Thyroid gland (tissue), 4 donors: Measurements from ENCODE around the gene FAM3A. TPM values are rescaled to one million over a fixed set of nuclear protein-coding genes. Genes with fewer than 3 reads are reported as not detected.

Experiments used
- DNase-seq, 2 donors: peaks; one replicate each; pipeline ENCODE4 v3.0.0-alpha.2; 2019
- H3K27ac ChIP-seq, 3 donors: fragments of 200-600 bp; sonication (generic); 1 replicate in 2 of 3; 2 replicates in 1 of 3; pipeline ENCODE4 v1.5.1; 2016 to 2019; ENCODE audit warnings: mild to moderate bottlenecking in 1 of 3, moderate library complexity in 1 of 3
- H3K27me3 ChIP-seq: fragments of 200-600 bp; sonication (generic); one replicate; pipeline ENCODE4 v1.5.1; 2019
- H3K36me3 ChIP-seq, 2 donors: fragments of 200-600 bp; sonication (generic); one replicate each; pipeline ENCODE4 v1.5.1; 2016 to 2019
- H3K4me1 ChIP-seq, 2 donors: fragments of 200-600 bp; sonication (generic); one replicate each; pipeline ENCODE4 v1.5.1; 2017 to 2019
- H3K4me3 ChIP-seq, 3 donors: fragments of 200-600 bp; sonication (generic); replicated peaks in 1 of 3; 1 replicate in 2 of 3; 2 replicates in 1 of 3; pipeline ENCODE4 v1.5.1; 2016; ENCODE audit warnings: mild to moderate bottlenecking in 1 of 3
- H3K9me3 ChIP-seq: fragments of 200-600 bp; sonication (generic); one replicate; pipeline ENCODE4 v1.5.1; 2017
- CTCF ChIP-seq, 6 experiments: fragments of 200-600 bp in 3 of 6; fragments of 450-650 bp in 3 of 6; sonication (generic) in 3 of 6; IDR thresholded peaks; one replicate each; pipeline ENCODE4 v1.5.1; 2016 to 2019; ENCODE audit warnings: antibody characterized with exemption in 6 of 6, mild to moderate bottlenecking in 2 of 6, inconsistent platforms in 1 of 6, moderate library complexity in 1 of 6
- POLR2A ChIP-seq, 2 donors: fragments of 450-650 bp; IDR thresholded peaks; one replicate each; pipeline ENCODE4 v1.6.1; 2017; ENCODE audit warnings: antibody characterized with exemption in 2 of 2, mild to moderate bottlenecking in 2 of 2, moderate library complexity in 1 of 2
- WGBS, 2 donors: methylation state at CpG; one replicate each; pipeline ENCODE4 v1.1.5; 2017; 5-methylcytosine and 5-hydroxymethylcytosine counted together
- intact Hi-C: fragments of 100-400 bp; cut with DNase I; formaldehyde crosslinking; loops from one replicate; pipeline ENCODE4 v1.15.1; 2023
- total RNA-seq, 4 donors: library from RNA; depleted of rRNA; stranded (reverse); fragments of >200 nt; gene quantifications; one replicate each; pipeline ENCODE4 v1.2.3, GENCODE V29; 2016

Gene FAM3A
- total RNA-seq, 4 donors from 2014 or later: 56.3 to 67.7 (median 65.3) TPM

DNA sequence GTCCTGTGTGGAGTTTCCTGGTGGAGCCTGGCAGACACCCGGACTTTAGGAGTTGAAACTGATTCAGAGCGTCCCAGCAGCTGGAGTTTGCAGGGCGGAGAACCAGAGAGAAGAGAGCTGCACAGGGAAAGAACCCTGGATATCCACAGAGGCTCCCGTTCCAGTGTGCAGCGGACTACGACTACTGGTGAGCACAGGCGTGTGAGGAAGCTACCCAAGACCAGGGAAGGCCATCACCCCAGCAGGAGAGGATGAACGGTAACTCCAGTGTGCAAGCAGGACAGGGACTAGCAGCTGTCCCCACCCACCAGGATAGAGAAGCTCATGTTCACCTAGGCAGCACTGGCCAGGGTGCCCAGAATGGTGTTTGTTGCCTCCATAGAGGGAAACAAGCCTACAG, 39.2 kb downstream of the FAM3A start:
- Histone ChIP-seq H3K36me3 (no peaks in the 10 kb centered on the region), H3K9me3 (no peaks in the 10 kb centered on the region), H3K4me1 (no peaks in the 10 kb centered on the region), H3K27me3 (no peaks in the 10 kb centered on the region), H3K27ac (no peak overlapping the region), H3K4me3 (no peak overlapping the region)
- peak; percentile 18 for DNase-seq
- intact Hi-C loops: no loop called here
- no peak for TF ChIP-seq CTCF (IDR thresholded peaks at IDR 0.05)
- TF ChIP-seq POLR2A (IDR thresholded peaks at IDR 0.05): no peak
- WGBS, 2 donors: 60 to 78% methylated on average over 5 to 8 of the region's 8 CpGs

DNA sequence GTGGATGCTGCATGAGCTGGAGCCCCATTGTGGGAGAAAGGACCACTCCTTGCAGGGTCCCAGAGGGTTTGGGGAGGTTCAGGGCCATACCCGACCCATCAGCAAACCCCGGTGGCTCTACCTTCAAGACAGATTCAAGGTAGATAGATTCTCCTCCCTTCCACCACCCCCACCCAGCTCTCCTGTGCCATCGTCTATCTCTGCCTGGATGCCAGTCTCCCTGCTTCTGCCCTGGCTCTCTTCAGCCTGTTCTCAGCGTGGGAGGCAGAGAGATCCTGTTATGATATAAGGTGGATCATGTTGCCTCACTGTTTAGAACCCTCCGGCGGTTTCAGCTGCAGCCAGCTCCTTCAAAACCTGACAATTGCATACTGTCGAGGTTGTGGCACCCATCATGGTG, 42.3 kb downstream of the FAM3A start:
- TF ChIP-seq CTCF (IDR thresholded peaks at IDR 0.05): no peak
- TF ChIP-seq POLR2A (IDR thresholded peaks at IDR 0.05): no peak
- no peaks in the 10 kb centered on the region for H3K27me3 ChIP-seq
- DNase-seq: no peak
- no peaks in the 10 kb centered on the region for H3K4me1 ChIP-seq
- H3K4me3 ChIP-seq: no peak overlapping the region
- no peaks in the 10 kb centered on the region for H3K9me3 ChIP-seq
- intact Hi-C loops: no loop called here
- WGBS, 2 donors: 77 to 97% methylated on average over 3 to 4 of the region's 7 CpGs
- H3K36me3 ChIP-seq: no peaks in the 10 kb centered on the region
- no peak overlapping the region for H3K27ac ChIP-seq

GRCh38 chrX:154472685-154473632, 43.1 kb downstream of the FAM3A start:
- no peak for DNase-seq
- H3K36me3 ChIP-seq: no peaks in the 10 kb centered on the region

GRCh38 chrX:154471839-154472684, 44.0 kb downstream of the FAM3A start:
- no peaks in the 10 kb centered on the region for H3K4me1 ChIP-seq
- 90 to 98% methylated on average over 8 to 13 of the region's 23 CpGs for WGBS, 2 donors
- H3K9me3 ChIP-seq: no peaks in the 10 kb centered on the region
- TF ChIP-seq POLR2A (IDR thresholded peaks at IDR 0.05) (no peak), CTCF (IDR thresholded peaks at IDR 0.05) (no peak)
- no peak overlapping the region for H3K27ac ChIP-seq
- H3K27me3 ChIP-seq: no peaks in the 10 kb centered on the region
- DNase-seq: no peak
- no peaks in the 10 kb centered on the region for H3K36me3 ChIP-seq
- no peak overlapping the region for H3K4me3 ChIP-seq
- intact Hi-C loops: no loop called here

More at GRCh38 chrX:154472685-154473632, 43.1 kb downstream of the FAM3A start:
- Histone ChIP-seq H3K4me3 (no peak overlapping the region), H3K27ac (no peak overlapping the region), H3K9me3 (no peaks in the 10 kb centered on the region), H3K4me1 (no peaks in the 10 kb centered on the region), H3K27me3 (no peaks in the 10 kb centered on the region)
- no peak for TF ChIP-seq POLR2A (IDR thresholded peaks at IDR 0.05)
- TF ChIP-seq CTCF (IDR thresholded peaks at IDR 0.05): no peak
- 82 to 88% methylated on average over 17 to 22 of the region's 28 CpGs for WGBS, 2 donors
- intact Hi-C loops: no loop called here
